Measurements from ENCODE around the gene GABARAPL2. TPM values are rescaled to one million over a fixed set of nuclear protein-coding genes. Genes with fewer than 3 reads are reported as not detected.
"Not testable (repeated sequence)": the region's sequence is repeated elsewhere in the genome, so short reads cannot be mapped to it uniquely, and the experiment has no call there.

GABARAPL2 gene
- total RNA-seq, result 90.8 TPM

- DNase-seq, result peak; percentile 83
These were observed at the start of gene GABARAPL2 for GRCh38 chr16:75566040-75566757. GABARAPL2 (plus strand) TSS chr16:75566379; CDS start chr16:75566487, 108 bp downstream.

- DNase-seq, result no peak
These were observed 47.0 kb upstream of the GABARAPL2 start for GRCh38 chr16:75519175-75519574.

- no peak for DNase-seq
These were observed 40.0 kb upstream of the GABARAPL2 start for GRCh38 chr16:75526032-75526790.

GRCh38 chr16:75527825-75528299, 38.3 kb upstream of the GABARAPL2 start:
- no peak for DNase-seq

- no peak for DNase-seq
These were observed 36.9 kb upstream of the GABARAPL2 start for GRCh38 chr16:75529056-75529905.

GRCh38 chr16:75529959-75530358, 36.2 kb upstream of the GABARAPL2 start:
- no peak for DNase-seq

- DNase-seq, result no peak
These were observed 33.9 kb upstream of the GABARAPL2 start for GRCh38 chr16:75532142-75532765.

- no peak for DNase-seq
These were observed 33.4 kb upstream of the GABARAPL2 start for GRCh38 chr16:75532791-75533190.

GRCh38 chr16:75534560-75535205, 31.5 kb upstream of the GABARAPL2 start:
- DNase-seq, result no peak

GRCh38 chr16:75535211-75535843, 30.9 kb upstream of the GABARAPL2 start:
- DNase-seq, result no peak

GRCh38 chr16:75535901-75536300, 30.3 kb upstream of the GABARAPL2 start, which contains the start of gene CHST5:
CHST5 (minus strand) TSS chr16:75536108; CDS start chr16:75530384, 5,724 bp downstream.
- no peak for DNase-seq

- no peak for DNase-seq
These were observed 28.4 kb upstream of the GABARAPL2 start for GRCh38 chr16:75537776-75538175.

- DNase-seq, result not testable (repeated sequence)
These were observed 27.2 kb upstream of the GABARAPL2 start for GRCh38 chr16:75538882-75539565.

- no peak for DNase-seq
These were observed 24.9 kb upstream of the GABARAPL2 start for GRCh38 chr16:75541236-75541635.

- not testable (repeated sequence) for DNase-seq
These were observed 23.7 kb upstream of the GABARAPL2 start for GRCh38 chr16:75542462-75542861.

GRCh38 chr16:75545879-75546278, 20.3 kb upstream of the GABARAPL2 start:
- not testable (repeated sequence) for DNase-seq

- DNase-seq, result no peak
These were observed 19.9 kb upstream of the GABARAPL2 start for GRCh38 chr16:75546293-75546692.

GRCh38 chr16:75548456-75548855, 17.7 kb upstream of the GABARAPL2 start:
- DNase-seq, result not testable (repeated sequence)

GRCh38 chr16:75550211-75550662, 15.9 kb upstream of the GABARAPL2 start:
- no peak for DNase-seq

- DNase-seq, result no peak
These were observed 13.2 kb upstream of the GABARAPL2 start for GRCh38 chr16:75552951-75553350.
